ENCODE results near the gene SFXN5. TPM values are rescaled to one million over a fixed set of nuclear protein-coding genes. Genes with fewer than 3 reads are reported as not detected.

The SFXN5 gene
- total RNA-seq, 1 experiment from 2014 or later = 6.0 TPM

- no peak for DNase-seq (ENCODE audit: unreplicated experiment)
- intact Hi-C loops (cut with micrococcal nuclease) = no loop called here
- no peak for TF ChIP-seq CTCF (IDR thresholded peaks at IDR 0.05; ENCODE audit: unreplicated experiment)
- Mint-ChIP-seq H3K4me1 (ENCODE audit: insufficient read depth, unreplicated experiment) (no peaks in the 10 kb centered on the region), H3K4me3 (ENCODE audit: unreplicated experiment) (no peak overlapping the region), H3K36me3 (ENCODE audit: insufficient read depth, unreplicated experiment) (no peaks in the 10 kb centered on the region), H3K27ac (ENCODE audit: low read depth, unreplicated experiment) (no peak overlapping the region), H3K9me3 (ENCODE audit: unreplicated experiment) (no peaks in the 10 kb centered on the region), H3K27me3 (ENCODE audit: insufficient read depth, unreplicated experiment) (peaks cover 35% of the 10 kb centered on the region)
- ChIA-PET POLR2A (interaction anchor here (0.5 to 1.3 kb wide), 3 partner anchors 8 to 467 kb away, joined by 3 to 4 read pairs (median 3); partner anchors contain the start of gene EMX1), CTCF (interaction anchor here (0.5 to 2.5 kb wide), 7 partner anchors 19 to 287 kb away, joined by 3 to 8 read pairs (median 3); no protein-coding TSS in a partner anchor)
- BruUV-seq (replicated peaks) = no TSS peak
Observed at GRCh38 chr2:72925328-72925943, 146.1 kb downstream of the SFXN5 start.

GRCh38 chr2:72924353-72925240 lies 146.9 kb downstream of the SFXN5 start:
- POLR2A ChIA-PET = no interaction called here
- H3K4me3 Mint-ChIP-seq (ENCODE audit: unreplicated experiment) = no peak overlapping the region
- no peak for TF ChIP-seq CTCF (IDR thresholded peaks at IDR 0.05; ENCODE audit: unreplicated experiment)
- CTCF ChIA-PET = interaction anchor here (0.7 kb wide), 1 partner anchor 32 kb away, joined by 3 read pairs; no protein-coding TSS in a partner anchor
- no peaks in the 10 kb centered on the region for H3K9me3 Mint-ChIP-seq (ENCODE audit: unreplicated experiment)
- peaks cover 44% of the 10 kb centered on the region for H3K27me3 Mint-ChIP-seq (ENCODE audit: insufficient read depth, unreplicated experiment)
- no peaks in the 10 kb centered on the region for H3K36me3 Mint-ChIP-seq (ENCODE audit: insufficient read depth, unreplicated experiment)
- no peak overlapping the region for H3K27ac Mint-ChIP-seq (ENCODE audit: low read depth, unreplicated experiment)
- intact Hi-C loops (cut with micrococcal nuclease) = no loop called here
- H3K4me1 Mint-ChIP-seq (ENCODE audit: insufficient read depth, unreplicated experiment) = no peaks in the 10 kb centered on the region
- no TSS peak for BruUV-seq (replicated peaks)
- DNase-seq (ENCODE audit: unreplicated experiment) = no peak

GRCh38 chr2:72923833-72924352 lies 147.6 kb downstream of the SFXN5 start:
- Mint-ChIP-seq H3K27me3 (ENCODE audit: insufficient read depth, unreplicated experiment) (peaks cover 51% of the 10 kb centered on the region), H3K4me3 (ENCODE audit: unreplicated experiment) (no peak overlapping the region), H3K9me3 (ENCODE audit: unreplicated experiment) (no peaks in the 10 kb centered on the region), H3K4me1 (ENCODE audit: insufficient read depth, unreplicated experiment) (no peaks in the 10 kb centered on the region), H3K27ac (ENCODE audit: low read depth, unreplicated experiment) (no peak overlapping the region), H3K36me3 (ENCODE audit: insufficient read depth, unreplicated experiment) (no peaks in the 10 kb centered on the region)
- POLR2A ChIA-PET = no interaction called here
- no peak for DNase-seq (ENCODE audit: unreplicated experiment)
- intact Hi-C loops (cut with micrococcal nuclease) = no loop called here
- no TSS peak for BruUV-seq (replicated peaks)
- CTCF ChIA-PET = no interaction called here
- TF ChIP-seq CTCF (IDR thresholded peaks at IDR 0.05; ENCODE audit: unreplicated experiment) = no peak

GRCh38 chr2:72921853-72922252 lies 149.7 kb downstream of the SFXN5 start:
- peaks cover 59% of the 10 kb centered on the region for H3K27me3 Mint-ChIP-seq (ENCODE audit: insufficient read depth, unreplicated experiment)
- DNase-seq (ENCODE audit: unreplicated experiment) = no peak
- TF ChIP-seq CTCF (IDR thresholded peaks at IDR 0.05; ENCODE audit: unreplicated experiment) = no peak
- intact Hi-C loops (cut with micrococcal nuclease) = no loop called here
- POLR2A ChIA-PET = no interaction called here
- BruUV-seq (replicated peaks) = no TSS peak
- H3K9me3 Mint-ChIP-seq (ENCODE audit: unreplicated experiment) = no peaks in the 10 kb centered on the region
- CTCF ChIA-PET = no interaction called here
- no peak overlapping the region for H3K4me3 Mint-ChIP-seq (ENCODE audit: unreplicated experiment)
- no peaks in the 10 kb centered on the region for H3K4me1 Mint-ChIP-seq (ENCODE audit: insufficient read depth, unreplicated experiment)
- no peak overlapping the region for H3K27ac Mint-ChIP-seq (ENCODE audit: low read depth, unreplicated experiment)
- H3K36me3 Mint-ChIP-seq (ENCODE audit: insufficient read depth, unreplicated experiment) = no peaks in the 10 kb centered on the region

Data from MCF 10A (cell line).